IPS DF 6.9 (cell line): Measurements from ENCODE around the gene TFDP2.

Experiments
- DNase-seq: peaks from one replicate; pipeline ENCODE4 v3.0.0-alpha.2; 2013; ENCODE audit warnings: low read depth, low spot score
- H3K27ac ChIP-seq: one replicate; pipeline ENCODE4 v1.5.1; 2013; ENCODE audit warnings: low read length, control low read depth
- H3K27me3 ChIP-seq: 2 replicates; pipeline ENCODE4 v1.6.1; 2013; ENCODE audit warnings: mild to moderate bottlenecking, low read length; ENCODE audit not compliant: control insufficient read depth, insufficient read depth
- H3K36me3 ChIP-seq: 2 replicates; pipeline ENCODE4 v1.6.1; 2013; ENCODE audit warnings: low read length; ENCODE audit not compliant: control insufficient read depth, insufficient read depth
- H3K4me1 ChIP-seq: 2 replicates; pipeline ENCODE4 v1.6.1; 2013; ENCODE audit warnings: low read length; ENCODE audit not compliant: control insufficient read depth, insufficient read depth
- H3K4me3 ChIP-seq: 2 replicates; pipeline ENCODE4 v1.5.1; 2013; ENCODE audit warnings: mild to moderate bottlenecking, low read length
- H3K9me3 ChIP-seq: 2 replicates; pipeline ENCODE4 v1.6.1; 2013; ENCODE audit warnings: low read length, inconsistent platforms; ENCODE audit not compliant: control insufficient read depth, insufficient read depth
- WGBS: extraction: QIAGEN DNeasy Blood & Tissue Kit; methylation state at CpG from one replicate; pipeline ENCODE4 v1.1.7; 2013; ENCODE audit warnings: mixed read lengths, missing lambda C conversion rate; ENCODE audit not compliant: insufficient read length, insufficient coverage; 5-methylcytosine and 5-hydroxymethylcytosine counted together

The TFDP2 gene

DNA sequence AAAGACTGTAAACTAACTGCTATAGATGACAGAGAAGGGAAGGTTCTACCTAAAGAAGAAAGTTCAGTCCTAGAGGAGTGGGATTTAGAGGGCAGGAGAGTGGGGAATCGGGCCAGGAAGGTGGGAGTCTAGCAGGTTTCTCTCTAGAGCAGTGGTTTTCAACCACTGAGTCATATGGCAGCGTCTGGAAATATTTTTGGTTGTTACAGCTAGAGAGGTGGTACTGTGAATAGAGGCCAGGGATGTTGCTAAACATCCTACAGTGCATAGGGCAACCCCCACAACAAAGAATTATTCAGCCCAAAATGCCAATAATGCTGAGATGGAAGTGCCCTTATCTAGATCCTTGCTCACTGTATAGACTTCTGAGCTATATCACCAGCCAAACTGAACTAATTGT lies 244.2 kb downstream of the TFDP2 start:
- H3K9me3 ChIP-seq = no peaks in the 10 kb centered on the region
- H3K27me3 ChIP-seq = no peaks in the 10 kb centered on the region
- no peak overlapping the region for H3K4me3 ChIP-seq
- H3K36me3 ChIP-seq = peaks cover 7% of the 10 kb centered on the region; the same call in 1 of the 2 replicates
- WGBS = no CpG with 5 or more reads among the region's 2 CpGs
- no peaks in the 10 kb centered on the region for H3K4me1 ChIP-seq
- H3K27ac ChIP-seq = no peak overlapping the region
- DNase-seq = no peak

DNA sequence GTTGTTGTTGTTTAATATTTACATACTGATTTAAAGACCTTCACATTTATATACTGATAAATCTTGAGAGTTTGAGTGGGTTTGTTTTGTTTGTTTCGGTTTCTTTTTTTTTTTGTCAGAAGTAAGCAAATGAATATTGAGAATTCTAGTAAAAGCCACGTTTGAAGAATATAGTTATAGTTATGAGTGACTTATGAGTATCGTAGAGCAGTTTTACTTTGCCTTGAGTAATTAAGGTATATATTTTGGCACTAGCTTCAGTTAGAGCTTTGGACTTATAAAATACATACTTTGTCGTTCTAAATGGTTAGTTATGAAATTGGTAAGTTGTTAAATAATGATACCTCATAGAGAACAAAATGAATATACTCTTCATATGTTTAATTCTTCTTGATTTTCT lies 245.1 kb downstream of the TFDP2 start:
- DNase-seq = no peak

DNA sequence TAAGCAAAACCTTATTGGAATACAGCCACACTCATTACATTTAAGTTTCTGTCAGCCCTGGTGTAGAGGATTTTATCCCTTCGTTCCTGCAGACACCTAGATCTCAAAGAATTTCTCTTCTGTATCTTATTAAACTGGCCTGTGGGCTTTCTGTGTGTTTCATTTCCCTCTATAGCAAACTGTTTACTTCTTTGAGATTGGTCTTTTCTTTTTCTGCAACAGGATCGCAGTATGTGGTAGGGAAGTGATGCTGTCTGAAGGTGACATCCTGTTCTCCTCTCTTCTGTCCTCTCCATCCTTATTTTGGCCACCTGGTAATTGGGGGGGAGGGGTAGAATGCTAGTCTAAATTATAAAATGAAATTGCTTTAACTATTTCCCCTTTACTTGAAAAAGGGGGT lies 247.4 kb downstream of the TFDP2 start:
- H3K27me3 ChIP-seq = no peaks in the 10 kb centered on the region
- no peaks in the 10 kb centered on the region for H3K9me3 ChIP-seq
- no peak overlapping the region for H3K4me3 ChIP-seq
- peaks cover 2% of the 10 kb centered on the region; the same call in 1 of the 2 replicates for H3K36me3 ChIP-seq
- no peaks in the 10 kb centered on the region for H3K4me1 ChIP-seq
- WGBS = no CpG with 5 or more reads among the region's 2 CpGs
- DNase-seq = no peak
- H3K27ac ChIP-seq = no peak overlapping the region

More for the DNA sequence above, 245.1 kb downstream of the TFDP2 start:
- H3K27me3 ChIP-seq = no peaks in the 10 kb centered on the region
- H3K36me3 ChIP-seq = peaks cover 5% of the 10 kb centered on the region; the same call in 1 of the 2 replicates
- H3K4me3 ChIP-seq = no peak overlapping the region
- H3K27ac ChIP-seq = no peak overlapping the region
- no peaks in the 10 kb centered on the region for H3K9me3 ChIP-seq
- WGBS = 100% methylated on average over 1 of the region's 4 CpGs
- H3K4me1 ChIP-seq = no peaks in the 10 kb centered on the region

DNA sequence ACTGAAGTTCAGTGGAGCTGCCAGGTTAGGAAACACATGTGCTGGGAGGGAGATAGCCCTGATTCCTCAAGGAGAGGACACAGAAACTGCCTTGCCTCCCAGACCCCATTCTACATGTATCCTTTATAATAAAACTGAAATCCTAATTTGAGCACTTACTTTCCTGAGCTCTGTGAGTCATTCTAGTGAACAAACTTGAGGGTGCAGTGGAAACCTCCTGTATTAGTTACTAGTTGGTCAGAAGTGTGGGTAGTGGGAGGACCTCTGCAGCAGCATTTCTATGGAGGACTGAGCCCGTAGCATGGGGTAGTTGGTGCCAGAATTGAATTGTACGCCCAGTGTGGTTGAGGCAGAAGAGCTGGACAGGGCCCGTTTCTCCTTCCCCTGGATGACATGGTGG lies 249.0 kb downstream of the TFDP2 start:
- H3K4me1 ChIP-seq = no peaks in the 10 kb centered on the region

DNA sequence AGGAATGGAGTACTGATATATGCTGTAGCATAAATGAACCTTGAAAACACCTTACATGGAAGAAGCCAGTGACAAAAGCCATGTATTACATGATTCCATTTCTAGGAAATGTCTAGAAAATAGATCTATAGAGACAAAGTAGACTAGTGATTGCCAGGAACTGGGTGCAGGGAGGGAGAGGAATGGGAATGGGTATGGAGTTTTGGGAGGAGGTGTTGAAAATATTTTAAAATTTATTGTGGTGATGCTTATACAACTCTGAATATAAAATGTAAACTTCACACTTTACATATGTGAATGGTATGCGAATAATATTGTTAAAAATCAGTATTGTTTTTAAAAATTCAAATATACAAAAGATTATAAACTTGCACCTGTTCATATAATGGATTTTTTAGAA lies 250.4 kb downstream of the TFDP2 start:
- Histone ChIP-seq H3K27ac (no peak overlapping the region), H3K4me1 (no peaks in the 10 kb centered on the region), H3K4me3 (no peak overlapping the region), H3K27me3 (no peaks in the 10 kb centered on the region; the same call in 1 of the 2 replicates), H3K9me3 (no peaks in the 10 kb centered on the region), H3K36me3 (peaks cover 2% of the 10 kb centered on the region; the same call in 1 of the 2 replicates)
- no CpG with 5 or more reads among the region's 1 CpG for WGBS
- no peak for DNase-seq

More for the DNA sequence above, 249.0 kb downstream of the TFDP2 start:
- no peaks in the 10 kb centered on the region for H3K27me3 ChIP-seq
- WGBS = no CpG with 5 or more reads among the region's 3 CpGs
- H3K27ac ChIP-seq = no peak overlapping the region
- no peaks in the 10 kb centered on the region for H3K9me3 ChIP-seq
- H3K36me3 ChIP-seq = peaks cover 2% of the 10 kb centered on the region; the same call in 1 of the 2 replicates
- H3K4me3 ChIP-seq = no peak overlapping the region
- no peak for DNase-seq

DNA sequence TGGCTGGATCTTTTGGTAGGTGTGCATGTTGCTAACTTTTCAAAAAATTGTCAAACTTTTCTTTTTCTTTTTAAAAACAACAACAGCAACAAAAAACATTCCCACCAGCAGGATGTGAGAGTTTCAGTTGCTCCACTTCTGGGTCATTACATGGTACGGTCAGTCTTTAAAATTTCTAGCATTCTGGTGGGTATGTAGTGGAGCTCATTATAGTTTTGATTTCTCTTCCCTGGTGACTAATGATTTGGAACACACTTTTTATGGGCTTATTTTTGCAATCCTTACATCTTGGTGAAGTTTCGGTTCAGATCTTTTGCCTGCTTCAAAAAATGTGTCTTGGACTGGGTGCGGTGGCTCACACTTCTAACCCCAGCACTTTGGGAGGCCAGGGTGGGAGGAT lies 253.6 kb downstream of the TFDP2 start:
- WGBS = no CpG with 5 or more reads among the region's 3 CpGs
- Histone ChIP-seq H3K36me3 (peaks cover 2% of the 10 kb centered on the region; the same call in 1 of the 2 replicates), H3K27ac (no peak overlapping the region), H3K4me1 (no peaks in the 10 kb centered on the region), H3K4me3 (no peak overlapping the region), H3K27me3 (no peaks in the 10 kb centered on the region; the same call in 1 of the 2 replicates), H3K9me3 (no peaks in the 10 kb centered on the region)
- no peak for DNase-seq

DNA sequence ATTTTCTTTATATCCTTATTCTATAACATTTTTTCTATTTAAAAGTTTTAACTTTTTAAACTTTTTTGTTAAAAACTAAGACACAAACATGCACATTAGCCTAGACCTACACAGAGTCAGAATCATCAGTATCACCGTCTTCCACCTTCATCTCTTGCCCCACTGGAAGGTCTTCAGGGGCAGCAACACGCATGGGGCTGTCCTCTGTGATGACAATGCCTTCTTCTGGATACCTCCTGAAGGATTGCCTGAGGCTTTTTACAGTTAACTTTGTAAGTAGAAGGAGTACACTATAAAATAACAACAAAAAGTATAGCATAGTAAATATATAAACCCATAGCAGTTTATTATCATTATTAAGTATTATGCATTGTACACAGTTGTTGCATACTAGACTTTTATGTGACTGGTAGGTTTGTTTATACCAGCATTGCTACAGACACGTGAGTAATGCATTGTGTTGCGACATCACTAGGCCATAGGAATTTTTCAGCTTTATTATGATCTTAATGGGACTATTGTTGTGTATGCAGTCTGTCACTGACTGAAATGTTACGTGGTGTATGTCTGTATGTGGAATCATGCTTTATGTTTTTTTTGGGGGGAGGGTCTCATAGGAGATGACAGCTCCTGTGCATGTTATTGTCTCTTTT lies 254.7 kb downstream of the TFDP2 start:
- H3K27me3 ChIP-seq = no peaks in the 10 kb centered on the region; the same call in 1 of the 2 replicates
- H3K4me3 ChIP-seq = no peak overlapping the region
- DNase-seq = no peak
- H3K36me3 ChIP-seq = peaks cover 2% of the 10 kb centered on the region; the same call in 1 of the 2 replicates
- no peak overlapping the region for H3K27ac ChIP-seq
- WGBS = no CpG with 5 or more reads among the region's 5 CpGs
- no peaks in the 10 kb centered on the region for H3K9me3 ChIP-seq
- H3K4me1 ChIP-seq = no peaks in the 10 kb centered on the region
